OCI-LY3 (cell line): Measurements from ENCODE around the gene RFK.

ENCODE experiments used
- H2AFZ ChIP-seq: fragments of 200-600, 300-600 bp; shearing (Covaris generic); 2 replicates; pipeline ENCODE4 v1.6.0; 2014; ENCODE audit warnings: antibody characterized with exemption, low read depth, low read length
- H3K27ac ChIP-seq: fragments of 200-600, 300-600 bp; sonication (generic); 2 replicates; pipeline ENCODE4 v1.5.1; 2014; ENCODE audit warnings: mild to moderate bottlenecking, low read length, moderate library complexity, mixed read lengths
- H3K27me3 ChIP-seq: fragments of 200-600, 300-600 bp; sonication (generic); 2 replicates; pipeline ENCODE4 v1.6.1; 2014; ENCODE audit warnings: low read depth, low read length, mixed read lengths
- H3K36me3 ChIP-seq: fragments of 200-600, 300-600 bp; sonication (generic); replicated peaks from 2 replicates; pipeline ENCODE3; 2014; ENCODE audit warnings: low read depth, low read length, mixed read lengths
- H3K4me1 ChIP-seq: fragments of 300-600, 200-600 bp; sonication (generic); 2 replicates; pipeline ENCODE4 v1.6.1; 2014; ENCODE audit warnings: low read length, mixed read lengths
- H3K4me2 ChIP-seq: fragments of 200-600, 300-600 bp; sonication (generic); 2 replicates; pipeline ENCODE4 v1.6.1; 2014; ENCODE audit warnings: low read length, mixed read lengths
- H3K4me3 ChIP-seq: fragments of 300-600, 200-600 bp; sonication (generic); 2 replicates; pipeline ENCODE4 v1.5.1; 2014; ENCODE audit warnings: antibody characterized with exemption, mild to moderate bottlenecking, low read length, moderate library complexity
- H3K79me2 ChIP-seq: fragments of 300-600, 200-600 bp; shearing (Covaris generic); 2 replicates; pipeline ENCODE4 v1.6.1; 2014; ENCODE audit warnings: mild to moderate bottlenecking, low read length, mixed read lengths
- H3K9ac ChIP-seq: fragments of 300-600, 200-600 bp; shearing (Covaris generic); 2 replicates; pipeline ENCODE4 v1.6.0; 2014; ENCODE audit warnings: mild to moderate bottlenecking, low read length, moderate library complexity
- H3K9me3 ChIP-seq: fragments of 200-600, 300-600 bp; shearing (Covaris generic); 2 replicates; pipeline ENCODE4 v1.6.1; 2014; ENCODE audit warnings: low read length, mixed read lengths; ENCODE audit not compliant: insufficient read depth
- H4K20me1 ChIP-seq: fragments of 200-600, 300-600 bp; sonication (generic); 2 replicates; pipeline ENCODE4 v1.6.1; 2016; ENCODE audit warnings: low read length, mixed read lengths; ENCODE audit not compliant: insufficient read depth
- EZH2phosphoT487 ChIP-seq: fragments of 200-600 bp; shearing (Covaris generic); IDR thresholded peaks from 2 replicates; pipeline ENCODE4 v1.6.1; 2018; ENCODE audit warnings: antibody characterized with exemption, mixed run types, low read depth
- TF ChIP-seq, protein P1 (sequence below): fragments of 200-600, 300-600 bp; sonication (generic); IDR thresholded peaks from 2 replicates; pipeline ENCODE4 v1.5.1; 2014; ENCODE audit warnings: antibody characterized with exemption, low read length, low read depth

RFK gene

DNA sequence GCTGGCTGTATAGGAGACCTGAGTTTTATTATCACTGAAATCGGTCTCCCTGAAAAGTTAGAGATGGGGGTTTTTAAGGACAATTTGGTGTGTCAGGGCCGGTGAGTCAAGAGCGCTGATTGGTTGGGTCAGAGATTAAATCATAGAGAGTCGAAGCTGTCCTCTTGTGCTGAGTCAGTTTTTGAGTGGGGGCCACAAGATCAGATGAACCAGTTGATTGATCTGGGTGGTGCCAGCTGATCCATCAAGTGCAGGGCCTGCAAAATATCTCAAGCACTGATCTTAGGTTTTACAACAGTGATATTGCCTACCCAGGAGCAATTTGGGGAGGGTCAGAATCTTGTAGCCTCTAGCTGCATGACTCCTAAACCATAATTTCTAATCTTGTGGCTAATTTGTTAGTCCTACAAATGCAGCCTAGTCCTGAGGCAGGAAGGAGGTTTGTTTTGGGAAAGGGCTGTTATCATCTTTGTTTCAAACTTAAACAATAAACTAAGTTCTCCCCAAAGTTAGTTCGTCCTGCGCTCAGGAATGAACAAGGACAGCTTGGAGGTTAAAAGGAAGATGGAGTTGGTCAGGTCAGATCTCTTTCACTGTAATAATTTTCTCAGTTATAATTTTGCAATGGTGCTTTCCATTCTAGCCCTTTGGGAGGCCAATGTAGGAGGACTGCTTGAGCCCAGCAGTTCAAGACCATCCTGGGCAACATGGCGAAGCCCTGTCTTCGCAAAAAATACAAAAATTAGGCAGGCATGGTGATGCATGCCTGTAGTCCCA lies 31.6 kb upstream of the RFK start:
- Histone ChIP-seq H3K27ac (no peak overlapping the region), H3K9ac (no peak overlapping the region), H3K4me1 (no peaks in the 10 kb centered on the region), H3K4me2 (no peak overlapping the region), H4K20me1 (no peaks in the 10 kb centered on the region), H3K79me2 (no peaks in the 10 kb centered on the region), H3K4me3 (no peak overlapping the region), H3K27me3 (peaks cover 2% of the 10 kb centered on the region; the same call in 1 of the 2 replicates), H3K9me3 (no peaks in the 10 kb centered on the region), H3K36me3 (no peaks in the 10 kb centered on the region), H2AFZ (no peak overlapping the region)
- TF ChIP-seq, protein P1, sequence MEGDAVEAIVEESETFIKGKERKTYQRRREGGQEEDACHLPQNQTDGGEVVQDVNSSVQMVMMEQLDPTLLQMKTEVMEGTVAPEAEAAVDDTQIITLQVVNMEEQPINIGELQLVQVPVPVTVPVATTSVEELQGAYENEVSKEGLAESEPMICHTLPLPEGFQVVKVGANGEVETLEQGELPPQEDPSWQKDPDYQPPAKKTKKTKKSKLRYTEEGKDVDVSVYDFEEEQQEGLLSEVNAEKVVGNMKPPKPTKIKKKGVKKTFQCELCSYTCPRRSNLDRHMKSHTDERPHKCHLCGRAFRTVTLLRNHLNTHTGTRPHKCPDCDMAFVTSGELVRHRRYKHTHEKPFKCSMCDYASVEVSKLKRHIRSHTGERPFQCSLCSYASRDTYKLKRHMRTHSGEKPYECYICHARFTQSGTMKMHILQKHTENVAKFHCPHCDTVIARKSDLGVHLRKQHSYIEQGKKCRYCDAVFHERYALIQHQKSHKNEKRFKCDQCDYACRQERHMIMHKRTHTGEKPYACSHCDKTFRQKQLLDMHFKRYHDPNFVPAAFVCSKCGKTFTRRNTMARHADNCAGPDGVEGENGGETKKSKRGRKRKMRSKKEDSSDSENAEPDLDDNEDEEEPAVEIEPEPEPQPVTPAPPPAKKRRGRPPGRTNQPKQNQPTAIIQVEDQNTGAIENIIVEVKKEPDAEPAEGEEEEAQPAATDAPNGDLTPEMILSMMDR: no peak
- TF ChIP-seq EZH2phosphoT487: no peak

DNA sequence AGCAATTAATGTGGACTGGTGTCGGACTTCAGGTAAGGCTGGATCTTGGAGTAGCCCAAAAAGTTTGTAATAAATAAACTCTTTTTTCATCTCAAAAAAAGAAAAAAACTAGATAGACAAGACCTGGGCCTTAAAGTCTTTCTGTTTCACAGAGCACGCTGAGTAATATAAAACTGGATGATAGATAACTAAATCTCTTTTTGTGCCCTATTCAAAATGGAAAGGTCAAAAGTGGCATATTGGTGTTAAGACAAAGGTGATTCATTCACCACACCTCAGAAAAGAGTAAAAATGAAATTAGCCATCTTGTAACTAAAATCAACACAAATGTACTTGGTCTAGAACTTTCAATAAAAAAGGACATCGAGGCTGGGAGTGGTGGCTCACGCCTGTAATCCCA lies 30.3 kb upstream of the RFK start:
- no peaks in the 10 kb centered on the region for H4K20me1 ChIP-seq
- H2AFZ ChIP-seq: no peak overlapping the region
- H3K27me3 ChIP-seq: peaks cover 2% of the 10 kb centered on the region; the same call in 1 of the 2 replicates
- H3K4me2 ChIP-seq: no peak overlapping the region
- H3K36me3 ChIP-seq: no peaks in the 10 kb centered on the region
- no peak overlapping the region for H3K9ac ChIP-seq
- TF ChIP-seq, protein P1: no peak
- no peak for TF ChIP-seq EZH2phosphoT487
- H3K79me2 ChIP-seq: no peaks in the 10 kb centered on the region
- no peaks in the 10 kb centered on the region for H3K9me3 ChIP-seq
- no peak overlapping the region for H3K4me3 ChIP-seq
- no peaks in the 10 kb centered on the region for H3K4me1 ChIP-seq
- no peak overlapping the region for H3K27ac ChIP-seq

DNA sequence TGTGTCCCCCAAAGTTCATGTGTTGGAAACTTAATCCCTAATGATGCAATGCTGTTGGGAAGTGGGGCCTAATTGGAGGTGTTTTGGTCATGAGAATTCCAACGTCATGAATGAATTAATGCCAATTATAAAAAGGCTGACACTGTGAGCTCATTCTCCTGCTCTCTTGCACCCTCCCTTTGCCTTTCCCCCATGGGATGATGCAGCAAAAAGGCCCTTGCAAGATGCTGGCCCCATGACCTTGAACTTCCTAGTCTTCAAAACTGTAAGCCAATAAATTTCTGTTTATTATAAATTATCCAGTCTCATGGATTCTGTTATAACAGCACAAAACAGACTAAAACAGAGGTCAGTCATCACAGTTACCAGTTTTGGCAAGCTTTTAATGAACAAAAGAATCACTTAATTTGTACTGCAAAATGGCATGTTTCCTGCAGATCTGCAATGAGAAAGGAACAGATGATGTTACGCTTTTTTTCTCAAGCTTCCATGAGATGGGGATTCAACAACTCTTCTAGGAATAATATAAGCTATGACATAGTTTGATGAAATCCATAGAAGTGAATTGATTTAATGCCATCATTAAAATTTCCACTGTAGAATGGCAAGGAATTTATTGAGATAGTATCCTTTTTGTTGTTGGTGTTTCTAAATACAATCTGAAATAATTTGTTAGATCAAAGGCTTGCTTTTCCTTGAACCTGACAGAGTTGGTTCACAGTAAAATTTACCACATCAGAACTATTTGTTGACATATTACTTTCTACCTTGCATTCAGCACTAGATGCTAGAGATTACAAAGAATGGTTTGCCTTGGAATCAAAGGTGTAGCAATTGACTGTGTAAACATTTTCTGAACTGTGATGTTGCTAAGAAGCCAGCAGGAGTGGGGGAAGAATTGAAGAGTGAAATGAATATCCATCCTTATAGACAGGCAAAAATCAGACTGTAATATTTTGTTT lies 29.3 kb upstream of the RFK start:
- Histone ChIP-seq H3K4me2 (no peak overlapping the region), H3K27ac (no peak overlapping the region), H3K9ac (no peak overlapping the region), H3K79me2 (no peaks in the 10 kb centered on the region), H3K4me1 (no peaks in the 10 kb centered on the region), H3K27me3 (no peaks in the 10 kb centered on the region), H3K9me3 (no peaks in the 10 kb centered on the region), H4K20me1 (no peaks in the 10 kb centered on the region), H2AFZ (no peak overlapping the region), H3K36me3 (no peaks in the 10 kb centered on the region), H3K4me3 (no peak overlapping the region)
- TF ChIP-seq, protein P1: no peak
- TF ChIP-seq EZH2phosphoT487: no peak
